ENCODE results near the gene ST6GALNAC1. TPM values are rescaled to one million over a fixed set of nuclear protein-coding genes. Genes with fewer than 3 reads are reported as not detected.

Gene ST6GALNAC1
- total RNA-seq, 2 experiments from 2014 or later = 1.8 to 2.5 TPM

DNA sequence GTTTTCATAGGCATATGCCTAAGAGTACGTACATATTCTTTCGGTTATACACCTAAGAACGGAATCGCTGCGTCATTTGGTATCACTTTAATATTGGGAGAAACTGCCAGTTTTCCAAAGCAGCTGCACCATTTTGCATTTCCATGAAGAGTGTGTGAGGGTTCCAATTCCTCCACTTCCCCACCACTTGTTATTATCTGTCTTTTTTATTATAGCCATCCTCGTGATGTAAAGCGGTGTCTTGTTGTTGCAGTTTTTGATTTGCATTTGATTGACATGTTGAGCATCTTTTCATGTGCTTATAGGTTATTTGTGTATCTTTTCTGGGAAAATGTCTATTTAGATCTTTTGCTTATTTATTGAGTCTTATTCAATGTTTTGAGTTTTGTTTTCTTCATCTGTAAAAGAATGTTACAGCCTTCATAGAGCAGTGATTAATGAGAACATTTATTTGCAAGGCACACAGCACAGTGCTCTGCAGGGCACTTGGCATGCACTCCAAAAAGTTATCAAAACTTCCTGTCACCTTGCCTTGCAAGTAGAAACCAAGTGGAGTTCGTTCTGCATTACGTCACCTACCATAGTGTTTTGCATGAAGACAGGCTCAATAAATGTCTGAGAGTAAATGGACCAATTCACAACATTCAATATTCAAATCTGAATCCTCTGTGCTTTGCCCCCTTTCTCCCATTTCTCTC, 26.6 kb upstream of the ST6GALNAC1 start:
- H3K27ac ChIP-seq (ENCODE audit: low read depth in 1 of 2, low read length in 2 of 2) = peak overlapping the region in 1 of 2 donors; percentile 81
- DNase-seq (peak in 5 of 14 experiments; percentile 16 to 65 (median 51)), ATAC-seq (ENCODE audit: poor library complexity) (no peak)
- intact Hi-C loops (cut with DNase I, micrococcal nuclease) = loop anchor here (2.0 to 5.0 kb wide), 3 partner anchors 57 to 155 kb away; partner anchors contain the start of genes JMJD6 (in 2 of the 2) and METTL23 (in 2 of the 2)
- H3K36me3 ChIP-seq (ENCODE audit: insufficient read depth, low read length) = no peaks in the 10 kb centered on the region
- H3K4me3 ChIP-seq (ENCODE audit: low read length) = no peak overlapping the region
- peaks cover 30% of the 10 kb centered on the region for H3K4me1 ChIP-seq (ENCODE audit: insufficient read depth, low read length)
- Mint-ChIP-seq H3K27ac (peak overlapping the region; percentile 93), H3K27me3 (no peaks in the 10 kb centered on the region), H3K4me1 (ENCODE audit: low read depth) (peaks cover 35% of the 10 kb centered on the region), H3K36me3 (ENCODE audit: low read depth) (no peaks in the 10 kb centered on the region), H3K9me3 (no peaks in the 10 kb centered on the region), H3K4me3 (peak overlapping the region; percentile 88)
- no peaks in the 10 kb centered on the region for H3K9me3 ChIP-seq (ENCODE audit: control insufficient read depth in 1 of 2, insufficient read depth in 1 of 2, low read length in 2 of 2)
- no peaks in the 10 kb centered on the region for H3K27me3 ChIP-seq (ENCODE audit: control insufficient read depth in 1 of 2, insufficient read depth in 2 of 2, low read length in 2 of 2)
- ChIA-PET POLR2A (interaction anchor here (2.6 to 3.4 kb wide), 4 partner anchors 9 to 67 kb away, joined by 12 to 19 read pairs (median 18); partner anchors contain the start of genes JMJD6, METTL23, MFSD11 and SRSF2), CTCF (interaction anchor here (1.6 to 3.7 kb wide), 4 partner anchors 12 to 147 kb away, joined by 7 to 20 read pairs (median 9); no protein-coding TSS in a partner anchor)
- TF ChIP-seq, protein P1, sequence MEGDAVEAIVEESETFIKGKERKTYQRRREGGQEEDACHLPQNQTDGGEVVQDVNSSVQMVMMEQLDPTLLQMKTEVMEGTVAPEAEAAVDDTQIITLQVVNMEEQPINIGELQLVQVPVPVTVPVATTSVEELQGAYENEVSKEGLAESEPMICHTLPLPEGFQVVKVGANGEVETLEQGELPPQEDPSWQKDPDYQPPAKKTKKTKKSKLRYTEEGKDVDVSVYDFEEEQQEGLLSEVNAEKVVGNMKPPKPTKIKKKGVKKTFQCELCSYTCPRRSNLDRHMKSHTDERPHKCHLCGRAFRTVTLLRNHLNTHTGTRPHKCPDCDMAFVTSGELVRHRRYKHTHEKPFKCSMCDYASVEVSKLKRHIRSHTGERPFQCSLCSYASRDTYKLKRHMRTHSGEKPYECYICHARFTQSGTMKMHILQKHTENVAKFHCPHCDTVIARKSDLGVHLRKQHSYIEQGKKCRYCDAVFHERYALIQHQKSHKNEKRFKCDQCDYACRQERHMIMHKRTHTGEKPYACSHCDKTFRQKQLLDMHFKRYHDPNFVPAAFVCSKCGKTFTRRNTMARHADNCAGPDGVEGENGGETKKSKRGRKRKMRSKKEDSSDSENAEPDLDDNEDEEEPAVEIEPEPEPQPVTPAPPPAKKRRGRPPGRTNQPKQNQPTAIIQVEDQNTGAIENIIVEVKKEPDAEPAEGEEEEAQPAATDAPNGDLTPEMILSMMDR (IDR thresholded peaks at IDR 0.05) = no peak

DNA sequence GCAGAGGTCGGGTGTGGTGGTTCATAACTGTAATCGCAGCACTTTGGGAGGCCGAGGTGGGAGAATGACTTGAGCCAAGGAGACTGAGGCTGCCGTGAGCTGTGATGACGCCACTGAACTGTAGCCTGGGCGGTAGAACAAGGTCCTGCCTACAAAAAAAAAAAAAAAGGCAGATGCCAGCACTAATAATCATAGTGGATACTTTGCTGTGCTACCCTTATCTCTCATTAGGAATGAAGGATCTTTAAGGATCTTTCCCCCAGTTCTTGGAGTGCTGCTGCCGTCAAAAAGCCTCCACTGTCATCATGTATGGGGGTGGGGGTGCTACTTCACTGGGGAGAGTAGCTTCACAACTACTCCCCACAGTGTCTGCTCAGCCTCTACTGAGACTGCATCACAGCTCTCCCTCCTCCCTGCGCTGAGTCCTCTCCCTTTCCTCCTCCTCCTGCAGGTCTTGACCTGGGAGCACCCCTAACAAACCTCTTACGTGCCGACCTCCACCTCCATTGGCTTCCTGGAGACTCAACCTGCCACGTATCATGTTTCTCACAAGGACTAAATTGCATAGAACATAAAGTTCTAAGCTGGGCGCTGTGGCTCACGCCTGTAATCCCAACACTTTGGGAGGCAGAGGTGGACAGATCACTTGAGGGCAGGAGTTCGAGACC, 24.4 kb upstream of the ST6GALNAC1 start:
- no peaks in the 10 kb centered on the region for H3K27me3 Mint-ChIP-seq
- no peaks in the 10 kb centered on the region for H3K27me3 ChIP-seq (ENCODE audit: control insufficient read depth in 1 of 2, insufficient read depth in 2 of 2, low read length in 2 of 2)
- H3K36me3 Mint-ChIP-seq (ENCODE audit: low read depth) = no peaks in the 10 kb centered on the region
- intact Hi-C loops (cut with DNase I, micrococcal nuclease) = no loop called here
- H3K4me1 ChIP-seq (ENCODE audit: insufficient read depth, low read length) = peaks cover 25% of the 10 kb centered on the region
- H3K4me3 ChIP-seq (ENCODE audit: low read length) = no peak overlapping the region
- no peak for ATAC-seq (ENCODE audit: poor library complexity)
- H3K9me3 ChIP-seq (ENCODE audit: control insufficient read depth in 1 of 2, insufficient read depth in 1 of 2, low read length in 2 of 2) = no peaks in the 10 kb centered on the region
- peaks cover 35% of the 10 kb centered on the region for H3K4me1 Mint-ChIP-seq (ENCODE audit: low read depth)
- DNase-seq = no peak
- CTCF ChIA-PET = interaction anchor here (0.7 to 1.0 kb wide), 3 partner anchors 13 to 132 kb away, joined by 3 to 4 read pairs (median 3); no protein-coding TSS in a partner anchor
- no peaks in the 10 kb centered on the region for H3K36me3 ChIP-seq (ENCODE audit: insufficient read depth, low read length)
- POLR2A ChIA-PET = no interaction called here
- H3K9me3 Mint-ChIP-seq = no peaks in the 10 kb centered on the region
- no peak overlapping the region for H3K4me3 Mint-ChIP-seq
- H3K27ac ChIP-seq (ENCODE audit: low read depth in 1 of 2, low read length in 2 of 2) = no peak overlapping the region
- TF ChIP-seq, protein P1 (IDR thresholded peaks at IDR 0.05) = no peak
- H3K27ac Mint-ChIP-seq = no peak overlapping the region

DNA sequence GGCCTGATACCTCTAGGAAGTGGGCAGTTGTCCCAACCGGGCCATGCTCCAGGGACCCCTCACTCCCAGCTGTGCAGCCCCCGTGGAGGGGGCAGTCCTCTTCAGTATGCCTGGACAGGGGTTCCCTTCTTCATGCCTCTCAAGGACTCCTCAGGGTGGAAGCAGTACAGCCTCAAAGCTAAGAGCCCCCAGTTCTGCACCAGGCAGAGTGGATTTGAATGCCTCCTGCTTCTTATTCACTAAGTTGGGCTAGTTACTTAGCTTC, 23.9 kb upstream of the ST6GALNAC1 start:
- ChIA-PET POLR2A (no interaction called here), CTCF (interaction anchor here (0.8 kb wide), 1 partner anchor 43 kb away, joined by 3 read pairs; no protein-coding TSS in a partner anchor)
- peaks cover 31% of the 10 kb centered on the region for H3K4me1 Mint-ChIP-seq (ENCODE audit: low read depth)
- no peak overlapping the region for H3K4me3 ChIP-seq (ENCODE audit: low read length)
- intact Hi-C loops (cut with DNase I, micrococcal nuclease) = no loop called here
- no peak overlapping the region for H3K27ac ChIP-seq (ENCODE audit: low read depth in 1 of 2, low read length in 2 of 2)
- H3K36me3 ChIP-seq (ENCODE audit: insufficient read depth, low read length) = no peaks in the 10 kb centered on the region
- TF ChIP-seq, protein P1 (IDR thresholded peaks at IDR 0.05) = no peak
- no peak overlapping the region for H3K4me3 Mint-ChIP-seq
- H3K4me1 ChIP-seq (ENCODE audit: insufficient read depth, low read length) = peaks cover 20% of the 10 kb centered on the region
- no peaks in the 10 kb centered on the region for H3K9me3 Mint-ChIP-seq
- H3K27me3 Mint-ChIP-seq = no peaks in the 10 kb centered on the region
- H3K27me3 ChIP-seq (ENCODE audit: control insufficient read depth in 1 of 2, insufficient read depth in 2 of 2, low read length in 2 of 2) = no peaks in the 10 kb centered on the region
- H3K9me3 ChIP-seq (ENCODE audit: control insufficient read depth in 1 of 2, insufficient read depth in 1 of 2, low read length in 2 of 2) = no peaks in the 10 kb centered on the region
- no peak for DNase-seq
- no peak for ATAC-seq (ENCODE audit: poor library complexity)
- no peak overlapping the region for H3K27ac Mint-ChIP-seq
- H3K36me3 Mint-ChIP-seq (ENCODE audit: low read depth) = no peaks in the 10 kb centered on the region

Data from CD4-positive, alpha-beta T cell (primary cell).